ENCODE results near the gene SLFN5. TPM values are rescaled to one million over a fixed set of nuclear protein-coding genes. Genes with fewer than 3 reads are reported as not detected.

SLFN5 gene
- total and polyA plus RNA-seq, 2 of the 13 experiments (the other 11 are each of a cell fraction or from before 2014, with no cell fraction given): 0.25 to 0.35 TPM

GRCh38 chr17:35242805-35243560, at the start of gene SLFN5 (continued):
- no peak for TF ChIP-seq FOXK1 (CRISPR knock-in tag; IDR thresholded peaks at IDR 0.05; ENCODE audit: borderline replicate concordance, low read depth)
- 0 out of 2 replicates have a peak, but pooled peaks have one; percentile 4 for TF ChIP-seq CEBPG (CRISPR knock-in tag; IDR thresholded peaks at IDR 0.05)
- TF ChIP-seq CBX2 (IDR thresholded peaks at IDR 0.05; ENCODE audit: low read depth, low read length): no peak
- no peak for TF ChIP-seq CBX2 (CRISPR knock-in tag; IDR thresholded peaks at IDR 0.05; ENCODE audit: low read depth)
- 0 out of 2 replicates have a peak, but pooled peaks have one; percentile 46 for TF ChIP-seq ZNF772 (CRISPR knock-in tag; IDR thresholded peaks at IDR 0.05)
- TF ChIP-seq GATAD2A (CRISPR knock-in tag; IDR thresholded peaks at IDR 0.05): no peak
- no peak for TF ChIP-seq ZNF878 (CRISPR knock-in tag; IDR thresholded peaks at IDR 0.05)
- TF ChIP-seq PBX2 (CRISPR knock-in tag; IDR thresholded peaks at IDR 0.05): peak; percentile 89
- peak; percentile 8 for TF ChIP-seq RBM39 (IDR thresholded peaks at IDR 0.05; ENCODE audit: low read depth, low read length, poor library complexity, severe bottlenecking)
- no peak for TF ChIP-seq STAT6 (CRISPR knock-in tag; IDR thresholded peaks at IDR 0.05; ENCODE audit: borderline replicate concordance)
- 0 out of 2 replicates have a peak, but pooled peaks have one; percentile 19 for TF ChIP-seq HMGXB3 (CRISPR knock-in tag; IDR thresholded peaks at IDR 0.05; ENCODE audit: borderline replicate concordance)
- no peak for TF ChIP-seq TFDP2 (CRISPR knock-in tag; IDR thresholded peaks at IDR 0.05)
- TF ChIP-seq ZBTB25 (CRISPR knock-in tag; IDR thresholded peaks at IDR 0.05): no peak
- no peak for TF ChIP-seq PAXIP1 (CRISPR knock-in tag; conservative IDR thresholded peaks at IDR 0.05)
